Measurements from ENCODE around the gene IDI1.
"Not testable (repeated sequence)": the region's sequence is repeated elsewhere in the genome, so short reads cannot be mapped to it uniquely, and the experiment has no call there.

The IDI1 gene

DNA sequence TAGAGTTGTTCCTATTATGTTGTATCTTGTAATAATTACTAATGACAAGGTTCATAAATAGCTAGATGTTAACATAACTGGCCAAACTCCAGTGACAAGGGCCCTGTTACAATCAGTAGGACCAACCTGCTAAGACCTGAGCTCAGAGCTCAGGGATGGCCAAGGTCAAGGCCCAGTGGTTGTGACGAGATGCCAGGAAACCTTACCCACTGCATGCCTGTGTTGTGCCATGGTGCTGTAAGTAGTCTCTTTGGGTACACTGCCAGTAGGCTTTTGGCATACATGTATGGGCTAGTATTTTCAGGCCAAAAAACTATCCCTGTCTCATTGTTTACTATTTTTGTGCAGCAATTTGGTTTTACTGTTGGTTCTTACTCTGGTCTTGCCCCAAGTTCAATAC, 15.3 kb downstream of the IDI1 start:
- peaks cover 9% of the 10 kb centered on the region for H3K36me3 Mint-ChIP-seq
- no peak overlapping the region for H3K27ac Mint-ChIP-seq
- no peaks in the 10 kb centered on the region for H3K4me1 Mint-ChIP-seq (ENCODE audit: low read depth)
- H3K4me3 Mint-ChIP-seq, result no peak overlapping the region
- no peaks in the 10 kb centered on the region for H3K27me3 Mint-ChIP-seq
- no peaks in the 10 kb centered on the region for H3K9me3 Mint-ChIP-seq (ENCODE audit: low read depth)

DNA sequence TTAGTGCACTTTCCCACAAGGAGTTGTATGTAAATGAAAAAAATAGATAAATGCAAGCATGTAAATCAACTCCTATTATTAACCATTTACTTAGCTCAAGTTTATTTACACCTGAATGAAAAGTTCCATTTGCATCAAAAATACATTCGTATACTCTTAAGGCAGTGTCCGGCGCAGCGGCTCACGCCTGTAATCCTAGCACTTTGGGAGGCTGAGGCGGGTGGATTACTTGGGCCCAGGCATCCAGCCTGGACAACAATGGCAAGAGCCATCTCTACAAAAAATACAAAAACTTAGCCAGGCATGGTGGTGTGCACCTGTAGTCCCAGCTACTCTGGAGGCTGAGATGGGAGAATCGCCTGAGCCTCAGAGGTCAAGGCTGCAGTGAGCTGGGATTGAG, 19.1 kb downstream of the IDI1 start:
- Mint-ChIP-seq H3K4me1 (ENCODE audit: low read depth) (no peaks in the 10 kb centered on the region), H3K9me3 (ENCODE audit: low read depth) (no peaks in the 10 kb centered on the region), H3K27ac (no peak overlapping the region), H3K27me3 (no peaks in the 10 kb centered on the region), H3K4me3 (no peak overlapping the region), H3K36me3 (peaks cover 8% of the 10 kb centered on the region)

DNA sequence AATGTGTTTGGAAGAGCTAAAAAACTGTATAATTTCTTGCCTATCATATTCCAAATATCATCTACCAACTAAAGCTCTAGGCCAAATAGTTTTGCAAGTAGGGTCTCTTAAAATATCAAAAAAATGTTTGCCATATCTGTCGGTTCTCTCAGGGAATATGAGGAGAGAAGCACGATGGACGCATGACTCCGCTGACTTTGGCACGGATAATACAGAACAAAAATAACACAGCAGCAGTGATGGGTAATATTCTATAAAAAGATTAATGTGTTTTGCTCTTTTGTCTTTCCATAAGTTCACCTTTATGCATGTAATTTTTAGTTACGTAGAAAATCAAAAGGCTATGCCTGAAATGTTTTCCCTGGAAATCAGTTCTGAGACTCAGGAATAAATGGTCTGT, 22.3 kb downstream of the IDI1 start:
- no peaks in the 10 kb centered on the region for H3K27me3 Mint-ChIP-seq
- no peaks in the 10 kb centered on the region for H3K4me1 Mint-ChIP-seq (ENCODE audit: low read depth)
- H3K9me3 Mint-ChIP-seq (ENCODE audit: low read depth), result no peaks in the 10 kb centered on the region
- H3K4me3 Mint-ChIP-seq, result no peak overlapping the region
- no peak overlapping the region for H3K27ac Mint-ChIP-seq
- peaks cover 4% of the 10 kb centered on the region for H3K36me3 Mint-ChIP-seq

GRCh38 chr10:1025683-1026082, 23.2 kb downstream of the IDI1 start, which contains the start of gene IDI2:
Gene IDI2, minus strand, starts transcription at chr10:1025859. Its CDS starts 1,136 bp downstream, at chr10:1024723.
- H3K9me3 Mint-ChIP-seq (ENCODE audit: low read depth), result no peaks in the 10 kb centered on the region
- H3K27ac Mint-ChIP-seq, result no peak within 1 kb of the TSS
- no peak within 1 kb of the TSS for H3K4me3 Mint-ChIP-seq
- no peaks in the 10 kb centered on the region for H3K4me1 Mint-ChIP-seq (ENCODE audit: low read depth)
- no peaks in the 10 kb centered on the region for H3K27me3 Mint-ChIP-seq
- H3K36me3 Mint-ChIP-seq, result peaks cover 4% of the 10 kb centered on the region

GRCh38 chr10:1024103-1024502, 24.8 kb downstream of the IDI1 start:
- no peaks in the 10 kb centered on the region for H3K4me1 Mint-ChIP-seq (ENCODE audit: low read depth)
- H3K36me3 Mint-ChIP-seq, result peaks cover 4% of the 10 kb centered on the region
- H3K4me3 Mint-ChIP-seq, result no peak overlapping the region
- no peaks in the 10 kb centered on the region for H3K27me3 Mint-ChIP-seq
- no peak overlapping the region for H3K27ac Mint-ChIP-seq
- H3K9me3 Mint-ChIP-seq (ENCODE audit: low read depth), result no peaks in the 10 kb centered on the region

DNA sequence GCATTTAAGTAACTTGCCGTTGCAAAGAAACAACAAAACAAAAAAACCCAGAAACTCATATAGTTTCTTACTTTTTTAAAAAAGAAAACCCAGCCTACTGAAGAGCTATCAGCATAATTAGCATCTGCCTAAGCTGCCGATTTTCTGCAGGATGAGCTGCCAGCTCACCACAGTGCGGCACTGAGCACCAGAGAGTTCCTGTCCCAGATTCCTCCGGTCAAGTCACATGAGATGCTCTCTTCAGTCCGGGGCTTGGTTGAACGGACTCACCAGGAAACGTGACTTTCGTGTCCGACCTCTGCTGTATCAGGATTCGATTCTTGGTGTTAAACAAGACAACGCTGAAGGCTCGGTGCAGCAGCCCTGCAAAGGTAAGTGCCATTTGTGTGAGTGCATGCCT, 26.5 kb downstream of the IDI1 start:
- Mint-ChIP-seq H3K4me3 (no peak overlapping the region), H3K36me3 (peaks cover 6% of the 10 kb centered on the region), H3K9me3 (ENCODE audit: low read depth) (no peaks in the 10 kb centered on the region), H3K27me3 (no peaks in the 10 kb centered on the region), H3K4me1 (ENCODE audit: low read depth) (no peaks in the 10 kb centered on the region), H3K27ac (no peak overlapping the region)

DNA sequence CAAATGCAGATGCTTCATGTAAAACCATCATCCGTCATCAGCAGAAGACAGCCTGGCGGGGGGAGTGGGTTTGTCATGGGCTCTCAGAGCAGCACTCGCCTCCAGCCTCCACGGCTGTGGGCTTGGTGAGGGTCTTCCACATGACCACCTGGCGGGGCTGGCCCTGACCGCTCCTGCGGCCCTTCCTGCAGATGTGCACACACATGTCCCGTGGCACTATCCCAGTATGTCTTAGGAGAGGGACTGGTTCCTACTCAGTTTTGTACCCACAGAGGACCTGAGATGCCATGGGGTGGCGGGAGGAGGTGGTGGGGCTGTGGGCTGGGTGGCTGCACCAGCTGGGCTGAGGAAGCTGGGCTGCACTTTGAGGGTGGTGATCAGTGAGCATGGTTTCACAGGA, 28.0 kb downstream of the IDI1 start:
- no peaks in the 10 kb centered on the region for H3K9me3 Mint-ChIP-seq (ENCODE audit: low read depth)
- no peaks in the 10 kb centered on the region for H3K4me1 Mint-ChIP-seq (ENCODE audit: low read depth)
- H3K36me3 Mint-ChIP-seq, result peaks cover 3% of the 10 kb centered on the region
- no peak overlapping the region for H3K4me3 Mint-ChIP-seq
- H3K27ac Mint-ChIP-seq, result no peak overlapping the region
- H3K27me3 Mint-ChIP-seq, result no peaks in the 10 kb centered on the region

GRCh38 chr10:1020460-1020859, 28.5 kb downstream of the IDI1 start:
- Mint-ChIP-seq H3K36me3 (peaks cover 3% of the 10 kb centered on the region), H3K27me3 (no peaks in the 10 kb centered on the region), H3K9me3 (ENCODE audit: low read depth) (no peaks in the 10 kb centered on the region), H3K4me1 (ENCODE audit: low read depth) (no peaks in the 10 kb centered on the region), H3K4me3 (no peak overlapping the region), H3K27ac (no peak overlapping the region)

DNA sequence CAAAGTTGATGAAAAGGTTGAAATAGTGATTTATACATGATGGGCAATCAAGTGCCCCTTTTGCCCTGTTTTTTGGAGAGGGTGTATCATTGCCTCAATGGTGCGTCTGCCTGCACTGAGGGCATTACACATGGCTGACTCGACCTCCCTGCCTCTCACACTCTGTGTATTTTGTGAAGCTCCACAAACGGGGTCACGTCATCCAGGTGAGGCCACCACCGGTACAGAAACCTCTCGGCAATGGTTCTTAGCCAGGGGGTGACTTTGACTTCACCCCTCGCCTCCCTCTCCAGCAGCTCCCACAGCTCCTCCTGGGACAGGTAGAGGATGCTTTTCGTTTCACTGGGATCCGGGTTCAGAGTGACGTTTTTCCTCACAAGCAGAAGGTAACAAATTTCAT, 29.6 kb downstream of the IDI1 start:
- Mint-ChIP-seq H3K9me3 (ENCODE audit: low read depth) (no peaks in the 10 kb centered on the region), H3K4me3 (no peak overlapping the region), H3K27me3 (no peaks in the 10 kb centered on the region), H3K36me3 (peaks cover 3% of the 10 kb centered on the region), H3K4me1 (ENCODE audit: low read depth) (no peaks in the 10 kb centered on the region), H3K27ac (no peak overlapping the region)

GRCh38 chr10:1015688-1016087, 33.2 kb downstream of the IDI1 start:
- H3K36me3 Mint-ChIP-seq, result peaks cover 7% of the 10 kb centered on the region

DNA sequence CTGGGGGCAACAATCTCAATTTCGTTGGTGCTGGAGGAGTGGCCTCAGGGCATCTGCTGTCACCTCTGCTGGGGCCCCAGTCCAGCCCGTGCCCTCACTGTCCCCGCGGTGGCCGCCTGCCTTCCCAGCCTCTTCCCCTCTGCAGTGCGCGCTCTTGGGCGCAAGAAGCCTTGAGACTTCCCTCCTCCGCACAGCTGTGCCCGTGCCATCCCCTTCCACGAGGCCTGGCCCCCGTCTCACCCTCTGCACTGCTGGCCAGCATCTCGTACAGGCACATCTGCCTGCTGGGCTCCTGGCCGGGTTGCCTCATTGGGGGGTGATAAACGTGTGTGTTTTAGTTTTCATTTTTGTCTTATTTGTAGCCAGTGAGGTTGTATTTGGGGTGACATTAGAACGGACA, 37.2 kb downstream of the IDI1 start:
- Mint-ChIP-seq H3K9me3 (ENCODE audit: low read depth) (no peaks in the 10 kb centered on the region), H3K36me3 (peaks cover 10% of the 10 kb centered on the region), H3K4me1 (ENCODE audit: low read depth) (peaks cover 3% of the 10 kb centered on the region), H3K4me3 (no peak overlapping the region), H3K27me3 (no peaks in the 10 kb centered on the region), H3K27ac (no peak overlapping the region)

More at GRCh38 chr10:1015688-1016087, 33.2 kb downstream of the IDI1 start:
- Mint-ChIP-seq H3K27me3 (no peaks in the 10 kb centered on the region), H3K4me3 (no peak overlapping the region), H3K4me1 (ENCODE audit: low read depth) (peaks cover 3% of the 10 kb centered on the region), H3K9me3 (ENCODE audit: low read depth) (no peaks in the 10 kb centered on the region), H3K27ac (no peak overlapping the region)

GRCh38 chr10:1010703-1011102, 38.2 kb downstream of the IDI1 start:
- no peaks in the 10 kb centered on the region for H3K27me3 Mint-ChIP-seq
- peaks cover 3% of the 10 kb centered on the region for H3K4me1 Mint-ChIP-seq (ENCODE audit: low read depth)
- H3K4me3 Mint-ChIP-seq, result no peak overlapping the region
- no peak overlapping the region for H3K27ac Mint-ChIP-seq
- H3K36me3 Mint-ChIP-seq, result peaks cover 11% of the 10 kb centered on the region
- H3K9me3 Mint-ChIP-seq (ENCODE audit: low read depth), result no peaks in the 10 kb centered on the region

DNA sequence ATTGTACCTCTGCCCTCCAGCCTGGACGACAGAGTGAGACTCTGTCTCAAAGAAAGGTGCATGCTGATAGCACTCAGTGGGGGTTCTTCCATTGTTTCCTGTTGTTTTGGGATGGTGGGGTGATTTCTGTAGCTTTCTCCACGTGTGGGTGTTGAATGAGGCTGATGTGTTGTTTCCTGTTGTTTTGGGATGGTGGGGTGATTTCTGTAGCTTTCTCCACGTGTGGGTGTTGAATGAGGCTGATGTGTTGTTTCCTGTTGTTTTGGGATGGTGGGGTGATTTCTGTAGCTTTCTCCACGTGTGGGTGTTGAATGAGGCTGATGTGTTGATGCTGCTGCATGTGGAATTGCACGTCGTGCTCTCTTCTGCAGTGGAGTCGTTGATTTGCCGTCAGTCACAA, 39.0 kb downstream of the IDI1 start:
- not testable (repeated sequence) for H3K9me3 Mint-ChIP-seq (ENCODE audit: low read depth); H3K4me3 Mint-ChIP-seq; H3K27me3 Mint-ChIP-seq; H3K4me1 Mint-ChIP-seq (ENCODE audit: low read depth)
- peaks cover 15% of the 10 kb centered on the region for H3K36me3 Mint-ChIP-seq
- peak overlapping the region; percentile 11 for H3K27ac Mint-ChIP-seq

GRCh38 chr10:1009071-1009494, 39.8 kb downstream of the IDI1 start:
- Mint-ChIP-seq H3K27ac (peak overlapping the region; percentile 11), H3K9me3 (ENCODE audit: low read depth) (no peaks in the 10 kb centered on the region), H3K36me3 (peaks cover 15% of the 10 kb centered on the region), H3K4me1 (ENCODE audit: low read depth) (peaks cover 3% of the 10 kb centered on the region), H3K27me3 (no peaks in the 10 kb centered on the region), H3K4me3 (no peak overlapping the region)

GRCh38 chr10:1007583-1007982, 41.3 kb downstream of the IDI1 start:
- Mint-ChIP-seq H3K36me3 (peaks cover 23% of the 10 kb centered on the region), H3K4me3 (no peak overlapping the region), H3K27ac (peak overlapping the region; percentile 46), H3K27me3 (no peaks in the 10 kb centered on the region), H3K9me3 (ENCODE audit: low read depth) (no peaks in the 10 kb centered on the region), H3K4me1 (ENCODE audit: low read depth) (peaks cover 3% of the 10 kb centered on the region)

GRCh38 chr10:1006573-1006972, 42.3 kb downstream of the IDI1 start:
- Mint-ChIP-seq H3K36me3 (peaks cover 29% of the 10 kb centered on the region), H3K9me3 (ENCODE audit: low read depth) (peaks cover 4% of the 10 kb centered on the region), H3K4me1 (ENCODE audit: low read depth) (peaks cover 6% of the 10 kb centered on the region), H3K4me3 (no peak overlapping the region), H3K27me3 (no peaks in the 10 kb centered on the region), H3K27ac (no peak overlapping the region)

Data from activated naive CD8-positive, alpha-beta T cell (primary cell).